ENCODE measurements around the gene PPIL1.

PPIL1 gene

DNA sequence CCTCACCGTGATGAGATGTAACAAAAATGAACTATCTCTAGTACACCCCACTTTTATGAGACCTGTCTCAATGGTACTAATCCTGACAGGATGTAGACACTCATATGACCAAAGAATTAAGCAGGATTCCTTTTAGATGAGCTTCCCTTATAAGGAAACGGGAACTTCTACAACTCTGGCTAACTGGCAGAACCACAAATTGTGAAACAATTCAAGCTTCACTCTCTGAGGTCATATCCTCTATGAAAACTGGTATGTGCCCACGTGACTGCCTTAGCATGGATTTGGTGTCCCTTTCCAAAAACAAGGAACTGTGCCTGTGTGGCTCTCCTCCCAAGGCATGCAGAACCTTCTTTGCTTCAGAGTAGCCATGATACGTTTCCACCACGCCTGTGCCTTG lies 21.3 kb downstream of the PPIL1 start:
- DNase-seq = no peak

DNA sequence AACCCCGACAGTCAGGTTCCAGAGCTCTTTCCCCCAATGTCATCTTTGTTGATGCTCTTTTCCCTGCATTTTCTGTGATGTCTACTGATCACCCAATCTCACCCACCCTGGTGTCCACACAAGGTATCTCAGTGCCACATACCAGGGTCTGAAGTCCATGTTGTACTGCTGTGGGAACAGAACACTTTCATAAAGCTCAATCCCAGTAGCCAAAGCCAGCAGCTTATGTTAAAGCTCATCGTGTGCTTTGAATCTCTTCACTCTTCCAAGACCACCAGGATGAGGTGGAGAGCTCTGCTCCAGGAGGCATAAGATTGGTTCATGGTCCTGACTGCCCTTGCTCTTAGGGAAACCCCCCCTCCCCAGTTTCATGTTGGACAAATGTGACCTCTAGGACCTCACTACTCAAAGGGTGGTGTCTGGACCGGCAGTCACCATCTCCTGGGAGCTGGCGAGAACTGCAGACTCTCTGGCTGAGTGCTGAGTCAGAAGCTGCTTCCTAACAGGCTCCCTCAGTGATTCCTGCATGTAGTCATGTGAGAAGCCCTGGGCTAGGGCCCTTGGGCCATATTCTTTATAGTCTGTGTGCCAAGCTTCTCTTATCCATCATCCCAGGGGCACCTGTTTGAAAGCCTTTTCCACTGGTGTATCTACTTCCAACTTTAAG lies 22.0 kb downstream of the PPIL1 start:
- DNase-seq = no peak

DNA sequence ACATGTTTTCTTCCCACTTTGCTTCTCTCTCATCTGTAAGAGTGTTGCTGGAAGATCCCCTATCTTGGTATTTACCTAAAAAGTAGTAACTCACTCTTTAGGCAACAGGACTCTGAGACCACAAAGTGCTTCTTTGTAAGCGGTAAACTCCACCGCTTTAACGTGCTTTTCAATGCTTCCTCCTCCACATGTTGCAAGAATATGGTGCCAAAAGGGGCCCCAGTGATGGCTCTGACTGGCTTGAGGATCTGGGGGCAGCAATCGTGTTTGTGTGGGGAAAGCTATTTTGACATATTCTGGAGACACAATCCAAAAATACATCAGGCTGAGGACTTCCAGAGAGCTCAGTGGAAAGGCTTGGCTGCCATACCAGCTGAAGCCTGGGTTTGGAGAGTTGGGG lies 23.0 kb downstream of the PPIL1 start:
- no peak for DNase-seq

DNA sequence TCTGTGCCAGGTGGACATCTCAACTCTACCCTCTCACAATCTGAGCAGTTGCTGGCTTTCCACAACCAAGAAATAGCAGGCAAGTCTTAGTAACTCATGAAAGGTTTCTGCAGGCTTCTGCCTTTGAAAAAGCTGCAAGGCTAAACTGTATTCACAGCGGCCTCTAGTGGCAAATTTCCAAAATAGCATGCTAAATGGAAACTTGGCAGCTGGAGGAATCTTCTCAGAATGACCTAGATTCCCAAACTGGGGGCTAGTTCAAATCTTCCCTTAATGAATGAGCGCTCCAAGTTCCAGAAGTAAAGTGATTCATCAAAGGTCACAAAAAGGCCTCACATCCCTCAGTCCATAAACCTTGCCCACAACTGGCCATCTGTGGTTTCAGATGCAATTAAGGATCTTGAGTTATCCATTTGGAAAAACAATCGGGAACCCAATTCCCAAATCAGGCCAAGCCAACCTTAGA lies 23.4 kb downstream of the PPIL1 start:
- DNase-seq = no peak

DNA sequence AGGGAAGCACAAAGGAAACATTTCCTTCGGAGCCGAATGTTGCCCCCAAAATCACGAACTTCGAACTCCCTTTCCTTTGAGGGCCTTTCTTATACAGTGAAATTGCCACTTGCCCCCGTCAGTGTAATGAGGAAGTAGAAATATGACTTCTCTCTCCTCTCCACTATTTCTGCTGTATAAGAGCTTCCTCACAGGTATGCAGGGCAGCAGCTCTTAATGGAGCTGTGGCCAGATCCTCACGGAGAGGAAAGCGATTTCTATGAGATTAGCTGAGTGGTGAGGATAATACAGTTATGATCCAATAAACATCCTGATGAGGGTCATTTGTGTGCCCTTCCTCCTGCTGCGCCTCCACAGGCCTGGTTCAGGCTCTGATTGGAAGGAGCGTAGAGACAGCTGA lies 24.6 kb downstream of the PPIL1 start:
- no peak for DNase-seq

DNA sequence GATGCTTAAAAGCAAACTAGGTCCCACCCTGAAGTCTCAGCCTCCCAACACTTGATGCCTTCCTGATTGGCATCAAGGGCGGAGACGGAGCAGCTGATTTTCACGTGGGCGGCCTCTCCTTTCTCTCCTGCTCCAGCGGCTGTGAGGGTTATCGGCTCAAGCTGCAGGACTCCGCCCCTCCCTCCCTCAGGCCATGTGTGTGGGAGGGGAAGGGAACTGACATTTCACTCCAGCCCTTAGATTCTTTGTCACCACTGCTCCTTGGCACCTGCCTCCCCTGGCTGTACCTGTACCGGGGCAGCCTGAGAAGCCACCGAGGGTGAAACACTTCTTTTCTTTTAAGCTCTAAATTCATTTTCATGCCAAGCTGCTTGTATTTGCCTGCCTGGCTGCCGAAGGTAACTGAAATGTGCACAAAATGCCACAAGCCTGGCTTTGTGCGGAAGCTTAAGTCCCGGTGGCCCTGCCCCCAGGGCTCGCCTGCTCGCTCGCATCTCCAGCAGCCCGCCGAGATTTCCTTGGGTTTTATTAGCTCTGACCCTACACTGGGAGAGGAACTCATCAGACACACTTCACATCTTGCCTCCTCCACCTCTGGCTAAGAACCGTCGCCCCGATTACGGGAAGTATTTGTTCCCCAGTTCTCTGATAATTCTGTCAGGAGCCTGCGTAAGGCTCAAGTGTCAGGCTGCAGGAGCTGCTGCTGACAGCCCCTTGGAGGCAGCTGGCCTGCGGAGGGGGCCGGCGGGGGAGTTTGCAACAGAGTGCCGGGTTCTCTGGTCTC lies 25.8 kb downstream of the PPIL1 start:
- no peak for DNase-seq

DNA sequence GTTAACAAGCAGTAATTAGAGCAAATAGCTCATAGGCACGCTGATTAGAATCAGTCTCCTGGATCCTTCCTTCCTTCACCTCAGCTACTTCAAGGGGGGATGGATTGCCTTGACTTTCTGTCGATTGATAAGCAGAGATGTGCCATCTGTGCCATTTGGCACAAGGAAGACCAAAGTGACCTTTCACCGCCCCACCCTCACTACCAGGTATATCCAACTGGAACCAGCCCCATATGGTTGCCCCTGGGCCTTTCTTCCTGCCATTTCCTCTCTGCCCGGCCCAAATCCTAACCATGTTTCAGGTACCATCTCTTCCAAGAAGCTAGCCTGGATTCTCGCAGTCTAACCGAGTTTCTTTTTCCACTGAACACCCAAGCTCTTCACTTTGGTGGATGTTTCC lies 26.6 kb downstream of the PPIL1 start:
- DNase-seq = no peak

DNA sequence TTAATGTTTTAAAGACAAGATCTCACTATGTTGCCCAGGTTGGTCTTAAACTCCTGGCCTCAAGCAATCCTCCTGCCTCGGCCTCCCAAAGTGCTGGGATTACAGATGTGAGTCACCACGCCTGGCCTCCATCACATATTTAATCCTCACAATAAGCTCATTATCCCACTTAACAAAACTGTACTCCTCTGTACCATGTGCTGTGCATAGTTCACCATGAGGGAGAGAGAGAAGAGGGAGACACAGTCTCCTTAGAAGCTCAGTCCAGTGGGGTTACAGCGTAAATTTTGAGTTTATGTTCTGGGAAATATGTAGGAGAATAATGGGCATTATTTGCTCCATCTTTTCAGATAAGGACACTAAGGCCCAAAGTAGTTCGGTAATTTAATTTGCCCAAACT lies 27.5 kb downstream of the PPIL1 start:
- no peak for DNase-seq

DNA sequence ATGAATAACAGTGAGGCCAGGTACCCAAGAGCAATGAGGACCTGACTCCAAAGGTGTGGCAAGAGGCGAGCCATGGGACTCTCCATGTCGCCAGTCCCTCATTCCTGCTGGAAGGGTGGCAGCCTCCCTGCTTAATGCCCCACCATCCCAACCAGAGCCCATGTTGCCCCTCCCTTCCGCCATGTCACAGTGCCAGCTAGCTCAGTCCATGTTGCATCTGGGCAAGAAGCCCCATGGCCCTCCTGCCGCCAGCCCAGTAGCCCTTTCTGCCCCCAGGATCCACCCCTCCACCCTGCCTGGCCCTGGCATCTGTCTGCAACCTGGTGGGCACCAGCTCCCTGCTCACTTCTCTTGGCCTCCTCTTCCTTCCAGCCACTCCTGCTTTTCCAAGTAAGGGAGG lies 29.4 kb downstream of the PPIL1 start:
- no peak for DNase-seq

DNA sequence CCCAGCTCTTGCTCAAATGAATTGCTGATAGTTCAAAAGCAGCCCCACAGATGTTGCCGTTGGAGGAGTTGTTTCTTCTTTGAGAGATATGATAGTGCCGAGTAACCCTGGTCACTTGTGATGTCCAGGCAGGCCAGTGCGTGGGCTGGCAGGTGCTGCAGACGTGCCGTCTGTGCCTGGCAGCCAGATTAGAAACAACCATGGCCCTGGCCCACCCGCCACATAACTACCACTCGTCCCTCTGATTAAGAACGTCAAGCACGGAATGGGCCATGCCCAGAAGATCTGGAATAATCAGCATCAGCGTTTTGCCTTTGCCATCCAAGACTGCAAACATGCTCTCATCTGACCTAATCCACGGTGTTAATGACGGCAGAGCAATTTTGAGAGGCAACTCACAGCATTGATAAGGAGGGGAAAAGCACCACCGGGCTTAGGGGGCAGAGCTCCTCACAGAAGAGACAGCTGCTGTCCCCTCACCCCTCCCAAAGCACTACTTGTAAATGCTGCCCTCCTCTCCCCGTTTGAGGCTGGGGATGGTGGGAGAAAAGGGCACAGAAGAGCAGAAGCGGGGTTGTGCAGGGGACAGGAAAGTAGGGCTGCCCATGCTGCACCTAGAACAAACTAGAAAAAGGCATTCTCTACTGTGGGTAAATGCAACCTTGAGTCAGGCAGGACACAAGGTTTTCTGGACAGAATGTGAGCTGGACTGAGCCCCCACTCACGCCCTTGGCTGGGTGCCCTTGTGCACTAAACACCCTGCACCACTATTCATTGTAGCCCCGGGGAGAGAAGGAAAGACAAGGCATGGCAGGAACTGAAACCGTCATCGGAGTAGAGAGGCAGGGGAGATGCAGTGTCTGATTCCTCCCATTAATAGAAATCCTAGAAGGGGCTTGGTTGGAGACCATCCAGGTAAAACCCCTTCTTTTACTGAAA lies 30.1 kb downstream of the PPIL1 start:
- DNase-seq = no peak

DNA sequence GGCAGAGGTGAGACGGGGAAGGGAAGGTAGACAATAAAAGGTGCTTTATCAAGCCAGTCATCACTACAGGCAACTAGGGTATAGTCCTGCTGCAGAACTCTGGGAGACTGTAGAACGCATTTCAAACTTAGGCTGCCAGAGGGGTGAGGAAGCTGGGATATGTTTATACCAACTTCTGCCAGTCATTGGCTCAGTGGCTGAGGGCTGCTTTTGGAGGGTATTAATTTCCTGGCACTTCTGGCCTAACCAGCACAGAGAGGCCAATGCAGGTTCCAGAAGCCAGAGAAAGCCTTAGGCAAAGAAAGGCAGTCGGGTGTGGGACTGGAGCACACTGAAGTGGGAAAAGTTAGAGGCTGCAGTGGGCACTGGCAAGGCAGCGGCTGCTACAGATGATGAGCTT lies 31.4 kb downstream of the PPIL1 start:
- DNase-seq = no peak

DNA sequence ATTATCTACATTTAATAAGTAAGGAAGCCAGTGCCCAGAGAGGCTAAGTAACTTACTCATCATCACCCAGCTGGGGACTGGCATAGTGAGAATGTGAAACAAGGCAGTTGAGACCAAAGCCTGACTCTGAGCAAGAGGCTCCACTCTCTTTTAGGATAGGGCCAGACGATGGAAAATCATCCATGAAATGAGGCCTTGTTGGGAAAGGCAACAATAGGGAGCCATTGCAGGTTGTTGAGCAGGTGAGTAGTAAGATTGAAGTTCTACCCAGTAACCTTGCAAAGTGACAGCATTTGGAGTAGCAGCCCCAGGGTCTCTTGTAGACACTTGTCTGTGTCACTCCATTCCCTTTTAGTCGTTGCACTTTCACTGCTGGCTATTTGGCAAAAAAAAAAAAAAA lies 32.8 kb downstream of the PPIL1 start:
- no peak for DNase-seq

DNA sequence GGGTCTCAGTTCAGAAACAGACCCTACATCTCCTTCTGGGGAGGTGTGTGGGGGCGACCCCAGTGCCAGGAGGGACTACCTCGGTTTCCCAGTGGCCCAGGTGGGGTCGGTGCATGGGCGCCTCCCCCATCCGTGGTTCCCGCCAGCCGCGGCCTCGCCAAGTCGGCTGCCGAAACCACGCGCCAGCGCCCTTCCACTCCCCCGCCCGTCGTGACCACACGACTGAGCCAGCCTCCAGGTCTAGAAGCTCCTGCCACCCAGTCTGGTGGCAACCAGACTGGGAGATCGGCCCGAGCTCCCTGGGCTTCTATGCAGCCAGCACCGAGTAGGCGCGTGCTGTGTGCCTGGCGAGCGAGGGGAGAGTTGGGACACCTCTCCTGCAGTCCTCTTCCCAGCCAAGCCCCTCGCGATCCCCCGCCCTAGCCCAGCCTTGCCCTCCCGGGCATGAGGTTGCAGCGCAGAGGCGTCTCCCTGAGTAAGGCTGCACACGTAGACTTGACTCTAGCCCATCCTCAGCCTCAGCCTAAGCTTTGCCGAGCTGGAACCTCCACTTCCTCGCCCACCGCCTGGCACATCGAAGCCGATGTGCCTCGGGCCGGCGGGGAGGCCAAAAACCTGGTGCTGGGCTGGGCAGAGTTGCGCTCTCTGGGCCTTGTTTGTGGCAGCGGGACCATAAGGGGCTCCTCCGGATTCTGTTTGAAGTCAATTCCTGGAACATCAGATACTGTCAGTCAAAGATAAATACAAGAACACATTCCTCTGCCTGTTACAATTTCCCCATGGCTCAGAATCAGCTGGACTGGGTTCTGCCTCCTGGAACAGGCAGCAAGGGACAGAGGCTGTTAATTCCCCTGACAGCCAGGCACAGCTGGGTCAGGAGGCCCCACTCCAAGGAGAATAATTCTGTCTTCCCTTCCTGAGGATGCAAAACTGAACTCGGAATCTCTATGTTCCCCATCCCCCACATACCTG lies 33.9 kb downstream of the PPIL1 start:
- no peak for DNase-seq

DNA sequence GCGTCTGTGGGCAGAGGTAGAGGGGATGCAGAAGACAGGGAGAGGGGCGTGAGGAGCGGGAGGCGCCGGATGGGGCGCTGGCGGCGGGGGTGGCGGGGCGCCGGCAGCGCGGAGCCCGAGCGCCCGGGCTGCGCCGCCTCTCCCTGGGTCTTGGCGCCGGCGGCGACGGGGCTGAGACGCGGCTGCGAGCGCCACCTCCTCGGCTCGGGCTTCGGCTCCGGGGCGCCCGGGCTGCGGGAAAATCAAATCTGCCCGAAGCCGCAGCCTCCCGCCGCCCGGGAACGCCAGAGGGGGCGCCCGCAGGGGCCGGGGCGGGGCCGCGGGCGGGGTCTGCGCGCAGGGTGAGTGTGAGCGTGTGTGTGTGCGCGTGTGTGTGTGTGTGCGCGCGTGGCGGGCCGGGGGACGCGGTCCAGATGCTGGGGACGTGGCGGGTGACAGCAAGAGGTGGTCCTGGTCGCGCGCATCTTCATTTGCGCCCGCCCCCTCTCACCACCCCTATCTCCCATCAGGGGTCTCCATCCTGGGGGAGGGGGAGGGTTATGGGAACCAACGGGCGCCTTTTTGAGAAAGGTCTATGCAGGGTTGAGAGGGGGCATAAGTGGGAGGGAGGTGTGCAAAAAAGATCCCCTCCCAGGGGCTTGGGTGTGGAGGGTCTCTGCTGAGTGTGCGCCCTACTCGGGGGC lies 34.7 kb downstream of the PPIL1 start:
- no peak for DNase-seq

DNA sequence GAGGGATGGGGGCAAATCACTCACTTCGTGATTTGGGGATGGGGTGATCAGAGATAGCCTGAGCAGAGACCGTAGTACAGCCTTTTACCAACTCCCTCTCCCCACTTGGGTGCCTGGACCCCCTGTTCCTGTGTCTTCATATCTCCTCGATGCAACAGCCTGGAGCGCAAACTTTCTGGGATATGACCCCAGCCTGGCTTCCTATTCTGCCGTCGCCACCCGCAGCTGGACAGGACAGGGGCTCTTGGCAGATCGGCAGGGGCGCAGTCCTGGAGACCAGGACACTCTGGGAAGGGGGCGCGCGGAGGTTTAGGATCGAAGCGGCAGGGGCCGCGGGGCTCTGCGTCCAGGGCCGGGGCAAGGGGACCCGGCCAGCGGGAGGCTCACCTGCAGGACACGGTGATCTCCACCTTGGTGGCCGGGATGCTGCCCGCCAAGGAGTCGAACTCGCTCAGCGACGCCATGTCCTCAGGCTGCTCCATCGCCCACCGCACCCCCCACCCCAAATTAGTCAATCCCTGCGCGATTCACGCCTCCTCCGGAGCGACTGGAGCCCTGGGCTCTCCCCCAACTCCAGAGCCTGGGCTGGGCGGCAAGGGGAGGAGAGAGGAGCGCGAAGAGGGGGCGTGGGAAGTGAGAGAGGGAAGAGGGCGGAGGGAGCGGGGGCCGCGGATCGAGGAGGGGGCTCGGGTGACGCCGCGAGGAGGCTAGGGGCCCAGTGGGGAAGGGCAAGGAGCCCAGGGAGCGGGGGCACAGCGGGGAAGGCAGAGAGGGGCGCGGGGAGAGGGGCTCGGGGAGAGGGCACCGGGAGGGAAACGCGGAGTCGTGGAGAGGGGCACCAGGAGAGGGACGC lies 35.5 kb downstream of the PPIL1 start, which contains the start of gene CPNE5:
CPNE5 (minus strand) TSS at position 549 of the 853 bp plus-strand sequence; CDS start at position 482, 67 bp downstream.
- DNase-seq = no peak

DNA sequence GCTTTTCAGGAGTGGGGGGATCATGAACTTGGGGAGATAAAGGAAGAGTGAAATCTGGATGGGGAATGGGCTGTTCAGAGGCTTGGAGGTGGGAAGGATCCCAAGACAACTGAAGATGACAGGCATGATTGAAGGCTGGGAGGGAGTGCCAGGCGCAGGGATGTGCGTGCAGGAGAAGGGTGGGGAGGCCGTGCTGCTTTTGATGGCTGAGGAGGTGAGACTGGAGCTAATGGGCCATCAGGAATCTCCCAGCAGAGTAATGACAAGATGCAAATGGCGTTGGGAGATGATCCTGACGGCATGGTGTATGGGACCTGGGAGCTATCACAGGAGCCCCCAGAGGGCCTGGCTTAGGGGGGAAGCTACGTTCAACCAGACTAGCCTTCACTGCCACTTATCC lies 36.9 kb downstream of the PPIL1 start:
- no peak for DNase-seq

DNA sequence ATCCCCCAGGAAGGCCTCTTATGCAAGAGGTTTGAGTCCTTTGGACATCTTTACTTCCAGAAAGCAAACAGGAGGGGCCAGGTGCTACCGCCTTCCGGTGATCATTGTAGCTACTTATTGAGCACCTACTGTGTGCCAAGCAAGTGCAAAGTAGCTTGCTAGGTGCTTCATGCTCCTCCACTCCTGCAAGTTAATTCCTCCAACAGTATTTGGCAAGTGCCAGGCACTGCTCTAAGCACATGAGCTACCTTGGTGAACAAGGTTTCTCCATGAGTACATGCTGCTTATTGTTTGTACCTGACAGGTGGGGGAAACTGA lies 37.6 kb downstream of the PPIL1 start:
- no peak for DNase-seq

DNA sequence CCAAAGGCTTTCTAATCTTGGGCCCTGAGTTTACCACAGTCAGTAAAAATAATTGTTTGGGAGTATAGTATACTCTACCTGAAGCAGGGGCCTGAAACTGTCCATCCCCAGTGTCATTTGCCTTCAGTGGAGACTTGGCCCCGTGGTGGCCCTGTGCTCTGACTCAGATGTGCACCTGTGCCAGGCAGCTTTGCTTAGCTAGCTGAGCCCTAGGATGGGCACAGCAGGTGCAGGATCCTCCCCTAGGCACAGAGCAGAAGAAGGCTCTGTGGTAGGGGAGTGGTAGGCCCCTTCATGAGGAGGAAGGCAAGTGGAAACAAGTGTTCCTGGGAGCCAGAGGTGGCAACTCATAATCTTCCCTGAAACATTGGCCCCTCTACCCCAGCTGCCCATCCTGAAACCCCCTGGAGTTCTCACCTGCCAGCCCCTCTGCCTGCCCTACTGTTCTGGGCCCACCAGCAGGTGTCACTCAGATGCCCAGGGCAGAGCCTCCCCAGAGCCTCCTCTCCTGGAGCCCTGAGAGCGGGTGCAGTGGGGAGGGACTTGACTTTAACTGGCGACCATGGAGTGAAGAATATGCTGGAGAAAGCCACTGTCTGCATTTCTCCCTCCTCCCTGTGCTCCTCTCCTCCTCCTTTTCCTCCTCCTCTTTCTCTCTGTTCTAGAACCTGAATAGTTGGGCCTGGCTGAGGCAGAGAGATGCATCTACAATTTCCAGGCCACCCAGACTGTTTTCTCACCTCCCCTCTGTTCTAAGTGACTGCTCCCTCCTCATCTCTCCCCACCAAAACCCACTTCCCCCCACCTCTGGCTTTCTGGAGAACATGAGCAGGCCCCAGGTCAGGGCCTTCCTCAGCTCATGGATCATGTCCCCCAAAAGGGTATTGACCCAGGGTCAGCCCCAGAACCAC lies 38.2 kb downstream of the PPIL1 start:
- no peak for DNase-seq

DNA sequence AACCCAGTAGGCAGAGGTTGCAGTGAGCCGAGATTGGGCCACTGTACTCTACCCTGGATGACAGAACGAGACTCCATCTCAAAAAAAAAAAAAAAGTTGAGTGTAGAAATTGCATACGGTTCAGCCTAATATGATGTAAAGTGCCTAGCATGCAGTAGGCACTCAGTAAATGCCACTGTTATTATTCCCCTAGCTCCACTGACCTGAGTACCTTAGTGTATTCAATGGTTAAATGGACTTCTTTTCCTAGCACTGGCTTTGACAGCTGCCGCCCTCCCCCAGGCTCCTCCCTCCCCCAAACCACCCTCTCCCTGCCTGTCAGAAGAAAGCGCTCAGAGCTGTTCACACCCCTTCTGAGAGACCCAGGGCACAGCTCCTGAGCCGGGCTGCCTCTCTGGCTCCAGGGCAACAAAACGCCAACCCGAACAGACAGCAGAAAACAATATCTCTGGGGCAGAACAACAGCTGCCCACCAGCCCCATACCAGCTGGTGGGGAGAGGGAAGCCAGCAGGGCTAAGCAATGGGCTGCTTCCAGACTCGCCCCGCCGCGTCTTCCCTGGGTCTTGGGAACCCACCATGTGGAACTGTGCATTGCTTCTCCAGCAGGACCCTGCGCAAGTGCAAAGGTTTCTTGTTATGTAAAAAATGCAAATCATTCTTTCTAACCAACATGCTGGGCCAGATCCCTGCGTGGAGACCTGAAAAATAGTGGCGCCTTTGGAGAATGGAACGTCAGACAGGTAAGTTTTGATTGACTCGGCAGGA lies 39.8 kb downstream of the PPIL1 start:
- no peak for DNase-seq

All from effector CD8-positive, alpha-beta T cell (primary cell).